Measurements from ENCODE around the gene TUBA1B.
"Not testable (repeated sequence)": the region's sequence is repeated elsewhere in the genome, so short reads cannot be mapped to it uniquely, and the experiment has no call there.

TUBA1B gene

GRCh38 chr12:49129332-49130150 is 1.7 kb downstream of the TUBA1B start:
- DNase-seq = no peak
- intact Hi-C loops (cut with DNase I) = loop anchor here (1.0 to 5.0 kb wide), 2 partner anchors 42 to 58 kb away; no protein-coding TSS in a partner anchor

GRCh38 chr12:49127971-49128370 is 3.2 kb downstream of the TUBA1B start:
- intact Hi-C loops (cut with DNase I) = not testable (repeated sequence)
- DNase-seq = peak in 1 of 42 donors; percentile 24

- intact Hi-C loops (cut with DNase I) = no loop called here
- no peak for DNase-seq
Observed at GRCh38 chr12:49126852-49127763, 4.1 kb downstream of the TUBA1B start.

GRCh38 chr12:49121047-49121696 is 10.0 kb downstream of the TUBA1B start:
- peak in 39 of 42 donors; percentile 28 to 86 (median 64) for DNase-seq
- intact Hi-C loops (cut with DNase I) = no loop called here

GRCh38 chr12:49111206-49111605 is 20.0 kb downstream of the TUBA1B start:
- DNase-seq = no peak
- intact Hi-C loops (cut with DNase I) = no loop called here

GRCh38 chr12:49110464-49111155 is 20.6 kb downstream of the TUBA1B start, which contains the start of gene LMBR1L:
Gene LMBR1L, minus strand, starts transcription at chr12:49110847. Its CDS starts 292 bp downstream, at chr12:49110555.
- intact Hi-C loops (cut with DNase I) = no loop called here
- DNase-seq = peak; percentile 85 to 99 (median 96)

- intact Hi-C loops (cut with DNase I) = no loop called here
- peak in 13 of 42 donors; percentile 10 to 60 (median 24) for DNase-seq
Observed at GRCh38 chr12:49109641-49110463, 21.3 kb downstream of the TUBA1B start.

- intact Hi-C loops (cut with DNase I) = no loop called here
- DNase-seq = peak in 4 of 42 donors; percentile 13 to 53 (median 30)
Observed at GRCh38 chr12:49108958-49109404, 22.2 kb downstream of the TUBA1B start.

- intact Hi-C loops (cut with DNase I) = no loop called here
- DNase-seq = no peak
Observed at GRCh38 chr12:49105504-49106084, 25.6 kb downstream of the TUBA1B start.

GRCh38 chr12:49104822-49105221 is 26.4 kb downstream of the TUBA1B start:
- intact Hi-C loops (cut with DNase I) = no loop called here

GRCh38 chr12:49100380-49100779 is 30.8 kb downstream of the TUBA1B start:
- no peak for DNase-seq
- intact Hi-C loops (cut with DNase I) = no loop called here

More at GRCh38 chr12:49104822-49105221, 26.4 kb downstream of the TUBA1B start:
- DNase-seq = no peak

GRCh38 chr12:49098703-49099102 is 32.5 kb downstream of the TUBA1B start:
- intact Hi-C loops (cut with DNase I) = no loop called here
- DNase-seq = no peak

- intact Hi-C loops (cut with DNase I) = no loop called here
- peak in 41 of 42 donors; percentile 19 to 89 (median 68) for DNase-seq
Observed at GRCh38 chr12:49098035-49098451, 33.2 kb downstream of the TUBA1B start.

- no peak for DNase-seq
- intact Hi-C loops (cut with DNase I) = no loop called here
Observed at GRCh38 chr12:49097381-49097780, 33.8 kb downstream of the TUBA1B start.

- intact Hi-C loops (cut with DNase I) = no loop called here
- no peak for DNase-seq
Observed at GRCh38 chr12:49094975-49095365, 36.2 kb downstream of the TUBA1B start.

GRCh38 chr12:49094160-49094974 is 36.8 kb downstream of the TUBA1B start, which contains the start of gene DHH:
Gene DHH, minus strand, starts transcription at chr12:49094801. Its CDS starts 289 bp downstream, at chr12:49094512.
- peak in 23 of 42 donors; percentile 4 to 61 (median 28) for DNase-seq
- intact Hi-C loops (cut with DNase I) = no loop called here
